H1 (cell line): ENCODE results near the gene SURF1. TPM values are rescaled to one million over a fixed set of nuclear protein-coding genes. Genes with fewer than 3 reads are reported as not detected.
"Not testable (repeated sequence)": the region's sequence is repeated elsewhere in the genome, so short reads cannot be mapped to it uniquely, and the experiment has no call there.

ENCODE experiments used
- CTCF ChIA-PET: fragments of 300-600 bp; sonication (Branson Sonifier 250); formaldehyde crosslinking; loops from one replicate; lab custom pipeline; 2021; ENCODE audit not compliant: partially characterized antibody; lab: Charles Lee
- POLR2A ChIA-PET: fragments of 300-600 bp; sonication (Branson Sonifier 250); formaldehyde crosslinking; loops from one replicate; lab custom pipeline; 2021; ENCODE audit warnings: inconsistent platforms; ENCODE audit not compliant: partially characterized antibody; lab: Charles Lee
- DNase-seq, 2 experiments: peaks; one replicate each; pipeline versions ENCODE4 v3.0.0 to v3.0.0-alpha.2; 2010 to 2022; ENCODE audit warnings: low spot score in 2 of 2, low read depth in 1 of 2, mixed read lengths in 1 of 2
- FAIRE-seq: peaks from 2 replicates; lab custom pipeline; 2011; peaks lifted over from hg19 to GRCh38; lab: Jason Lieb, UNC
- H2AFZ ChIP-seq: 2 replicates; pipeline ENCODE4 v1.8.1; 2012; ENCODE audit warnings: low read length, inconsistent platforms
- H2AK5ac ChIP-seq: 2 replicates; pipeline ENCODE4 v1.6.1; 2013; ENCODE audit warnings: low read depth, low read length
- H2BK120ac ChIP-seq: replicated peaks from 2 replicates; pipeline ENCODE3; 2013; ENCODE audit warnings: low read depth, low read length, inconsistent platforms
- H2BK12ac ChIP-seq: 2 replicates; pipeline ENCODE4 v1.6.1; 2013; ENCODE audit warnings: low read depth, low read length
- H2BK15ac ChIP-seq: 2 replicates; pipeline ENCODE4 v1.6.1; 2013; ENCODE audit warnings: low read length
- H2BK20ac ChIP-seq: 2 replicates; pipeline ENCODE4 v1.6.1; 2013; ENCODE audit warnings: low read length
- H2BK5ac ChIP-seq: 2 replicates; pipeline ENCODE4 v1.6.1; 2013; ENCODE audit warnings: low read depth, low read length
- H3K14ac ChIP-seq: 2 replicates; pipeline ENCODE4 v1.6.1; 2013; ENCODE audit warnings: inconsistent platforms; ENCODE audit not compliant: insufficient read length
- H3K18ac ChIP-seq: 2 replicates; pipeline ENCODE4 v1.6.1; 2013; ENCODE audit warnings: low read length; ENCODE audit errors: extremely low read depth
- H3K23ac ChIP-seq: 2 replicates; pipeline ENCODE4 v1.6.1; 2013; ENCODE audit warnings: inconsistent platforms; ENCODE audit not compliant: insufficient read length
- H3K23me2 ChIP-seq: 2 replicates; pipeline ENCODE4 v1.6.1; 2013; ENCODE audit warnings: low read depth, low read length
- H3K27ac ChIP-seq: 2 replicates; pipeline ENCODE4 v1.6.1; 2011; ENCODE audit warnings: low read depth, low read length, inconsistent platforms
- H3K27me3 ChIP-seq, 4 experiments: replicated peaks in 1 of 4; 1 replicate in 1 of 4; 2 replicates in 3 of 4; pipeline versions ENCODE4 v1.6.1 to v1.8.1; 2011 to 2013; ENCODE audit warnings: low read length in 3 of 4, mild to moderate bottlenecking in 3 of 4, inconsistent platforms in 2 of 4, mixed read lengths in 2 of 4, moderate library complexity in 1 of 4; ENCODE audit not compliant: control insufficient read depth in 3 of 4, insufficient read depth in 3 of 4; ENCODE audit errors: extremely low read depth in 1 of 4
- H3K36me3 ChIP-seq, 4 experiments: 2 replicates each; pipeline versions ENCODE4 v1.6.1 to v1.8.1; 2011 to 2013; ENCODE audit warnings: mild to moderate bottlenecking in 4 of 4, low read length in 3 of 4, moderate library complexity in 2 of 4, control low read depth in 1 of 4, inconsistent platforms in 1 of 4; ENCODE audit not compliant: insufficient read depth in 4 of 4, control insufficient read depth in 2 of 4
- H3K4ac ChIP-seq: replicated peaks from 2 replicates; pipeline ENCODE3; 2013; ENCODE audit warnings: low read length, low read depth, mixed read lengths, inconsistent platforms; ENCODE audit not compliant: insufficient read length
- H3K4me1 ChIP-seq, 4 experiments: replicated peaks in 1 of 4; 1 replicate in 1 of 4; 2 replicates in 3 of 4; pipeline versions ENCODE4 v1.6.1 to v1.8.1; 2011 to 2013; ENCODE audit warnings: low read length in 3 of 4, inconsistent platforms in 2 of 4, mixed read lengths in 1 of 4; ENCODE audit not compliant: insufficient read depth in 4 of 4, control insufficient read depth in 3 of 4
- H3K4me2 ChIP-seq, 2 experiments: 2 replicates each; pipeline versions ENCODE4 v1.6.1 to v1.8.1; 2011 to 2013; ENCODE audit warnings: low read depth in 2 of 2, low read length in 2 of 2, control low read depth in 1 of 2, inconsistent platforms in 1 of 2, mild to moderate bottlenecking in 1 of 2; ENCODE audit not compliant: insufficient read depth in 1 of 2
- H3K4me3 ChIP-seq, 4 experiments: fragments of 200-600, 300-600 bp in 1 of 4; sonication (generic), shearing (Covaris generic), sonication (Bioruptor Twin) in 1 of 4; 2 replicates each; pipeline versions ENCODE4 v1.5.1 to v1.8.1; 2011 to 2016; ENCODE audit warnings: low read length in 4 of 4, low read depth in 3 of 4, control low read depth in 2 of 4, inconsistent platforms in 2 of 4, mild to moderate bottlenecking in 2 of 4, mixed read lengths in 1 of 4, moderate library complexity in 1 of 4; ENCODE audit not compliant: insufficient read depth in 2 of 4; ENCODE audit errors: extremely low read depth in 1 of 4
- H3K56ac ChIP-seq: replicated peaks from 2 replicates; pipeline ENCODE3; 2013; ENCODE audit warnings: low read depth, mild to moderate bottlenecking, mixed read lengths, low read length, inconsistent platforms; ENCODE audit not compliant: insufficient read length
- H3K79me1 ChIP-seq: 2 replicates; pipeline ENCODE4 v1.6.1; 2013; ENCODE audit warnings: low read depth, low read length, control low read depth
- H3K79me2 ChIP-seq, 2 experiments: 2 replicates each; pipeline versions ENCODE4 v1.6.1 to v1.8.1; 2012 to 2013; ENCODE audit warnings: low read length in 2 of 2, mild to moderate bottlenecking in 2 of 2, inconsistent platforms in 1 of 2; ENCODE audit not compliant: insufficient read depth in 2 of 2, control insufficient read depth in 1 of 2
- H3K9ac ChIP-seq, 4 experiments: replicated peaks in 1 of 4; 1 replicate in 1 of 4; 2 replicates in 3 of 4; pipeline versions ENCODE4 v1.6.1 to v1.8.1; 2011 to 2013; ENCODE audit warnings: low read depth in 3 of 4, low read length in 3 of 4, control low read depth in 2 of 4, mild to moderate bottlenecking in 2 of 4, moderate library complexity in 2 of 4, inconsistent platforms in 1 of 4; ENCODE audit errors: extremely low read depth in 1 of 4
- H3K9me3 ChIP-seq, 2 experiments: 2 replicates each; pipeline versions ENCODE4 v1.6.1 to v1.8.1; 2012 to 2013; ENCODE audit warnings: mild to moderate bottlenecking in 2 of 2, moderate library complexity in 2 of 2, control low read depth in 1 of 2, inconsistent platforms in 1 of 2, low read depth in 1 of 2, low read length in 1 of 2, mixed read lengths in 1 of 2; ENCODE audit not compliant: insufficient read depth in 2 of 2
- H4K20me1 ChIP-seq, 2 experiments: replicated peaks in 1 of 2; 2 replicates each; pipeline versions ENCODE3 to v1.8.1; 2011 to 2013; ENCODE audit warnings: inconsistent platforms in 2 of 2, low read length in 2 of 2, mild to moderate bottlenecking in 1 of 2; ENCODE audit not compliant: insufficient read depth in 2 of 2, control insufficient read depth in 1 of 2
- H4K5ac ChIP-seq: 2 replicates; pipeline ENCODE4 v1.6.1; 2013; ENCODE audit warnings: low read length, low read depth, mixed read lengths, inconsistent platforms; ENCODE audit not compliant: insufficient read length
- H4K8ac ChIP-seq: 2 replicates; pipeline ENCODE4 v1.8.0; 2013; ENCODE audit warnings: mild to moderate bottlenecking, moderate library complexity, low read length, inconsistent platforms; ENCODE audit not compliant: insufficient read depth; ENCODE audit errors: extremely low read depth
- H4K91ac ChIP-seq: replicated peaks from 2 replicates; pipeline ENCODE3; 2013; ENCODE audit warnings: low read length, mixed read lengths, inconsistent platforms; ENCODE audit not compliant: insufficient read length
- WGBS, 2 experiments: shearing (Covaris generic) in 1 of 2; methylation state at CpG; one replicate each; pipeline versions ENCODE4 v1.1.6 to v1.1.7; 2013 to 2015; ENCODE audit warnings: low lambda C conversion rate in 2 of 2, mixed read lengths in 2 of 2, inconsistent platforms in 1 of 2, low coverage in 1 of 2, missing lambda C conversion rate in 1 of 2; ENCODE audit not compliant: insufficient replicate concordance in 2 of 2, insufficient coverage in 1 of 2, insufficient read length in 1 of 2; ENCODE audit errors: extremely low coverage in 1 of 2, missing lambda C conversion rate in 1 of 2; 5-methylcytosine and 5-hydroxymethylcytosine counted together
- polyA plus RNA-seq, 7 experiments: library from polyadenylated mRNA; depleted of rRNA in 3 of 7; stranded (reverse) in 5 of 7; unstranded in 2 of 7; fragments of >200 nt in 5 of 7; fragments of 200-250 nt in 2 of 7; gene quantifications; 1 replicate in 5 of 7; 2 replicates in 1 of 7; 4 replicates in 1 of 7; pipeline versions ENCODE4 v1.2.1 to v1.2.3, GENCODE V29; 2011 to 2013; ENCODE audit warnings: missing spikeins in 2 of 7, mixed read lengths in 2 of 7
- total RNA-seq: library from RNA; stranded (reverse); fragmentation: NEBNext Ultra II Directional; extraction: Animal tissue kit (Norgen Biotek cat#: 25700); gene quantifications from 2 replicates; pipeline ENCODE4 v1.2.1, GENCODE V29; 2021

SURF1 gene
- total and polyA plus RNA-seq, 2 of the 8 experiments (the other 6 are each of a cell fraction or from before 2014, with no cell fraction given) = 43.1 to 44.7 TPM

DNA sequence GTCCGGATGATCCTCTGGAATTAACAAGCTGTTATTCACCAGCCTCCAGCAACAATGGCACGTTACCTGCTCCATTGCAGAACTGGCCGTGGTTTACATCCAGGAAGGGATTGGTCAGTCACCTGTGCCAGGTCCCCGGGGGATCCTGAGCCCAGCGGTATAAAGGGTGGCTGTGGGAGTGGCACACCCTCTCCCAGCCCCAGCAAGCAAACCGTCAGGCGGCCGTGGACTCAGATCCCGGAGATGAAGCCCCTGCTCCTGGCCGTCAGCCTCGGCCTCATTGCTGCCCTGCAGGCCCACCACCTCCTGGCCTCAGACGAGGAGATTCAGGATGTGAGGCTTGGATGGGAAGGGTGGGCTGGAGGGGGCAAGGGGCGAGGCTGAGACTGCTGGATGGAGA lies 38.7 kb downstream of the SURF1 start:
- H4K91ac ChIP-seq, H2BK120ac ChIP-seq, H3K18ac ChIP-seq, FAIRE-seq, H3K14ac ChIP-seq, H3K79me2 ChIP-seq, H2BK20ac ChIP-seq, H3K9ac ChIP-seq, H2AFZ ChIP-seq, H3K23ac ChIP-seq, H3K36me3 ChIP-seq, H3K4ac ChIP-seq, H3K79me1 ChIP-seq, H3K23me2 ChIP-seq, CTCF ChIA-PET, H4K20me1 ChIP-seq, H3K27me3 ChIP-seq, POLR2A ChIA-PET, H3K27ac ChIP-seq, DNase-seq, H3K56ac ChIP-seq, H3K4me3 ChIP-seq, H2BK15ac ChIP-seq, H3K9me3 ChIP-seq, H3K4me1 ChIP-seq, H2AK5ac ChIP-seq, H2BK12ac ChIP-seq, H4K5ac ChIP-seq, H2BK5ac ChIP-seq, H4K8ac ChIP-seq, H3K4me2 ChIP-seq: not testable (repeated sequence)
- 95% methylated on average over 13 of the region's 13 CpGs; no CpG with 5 or more reads in 1 of the 2 experiments for WGBS, 2 experiments
